ENCODE results near the gene MARCHF9. TPM values are rescaled to one million over a fixed set of nuclear protein-coding genes. Genes with fewer than 3 reads are reported as not detected.
A peak's percentile ranks its signal among the peaks of the same experiment; 100 is the strongest.
"Not testable (repeated sequence)": the region's sequence is repeated elsewhere in the genome, so short reads cannot be mapped to it uniquely, and the experiment has no call there.

MARCHF9 gene, protein sequence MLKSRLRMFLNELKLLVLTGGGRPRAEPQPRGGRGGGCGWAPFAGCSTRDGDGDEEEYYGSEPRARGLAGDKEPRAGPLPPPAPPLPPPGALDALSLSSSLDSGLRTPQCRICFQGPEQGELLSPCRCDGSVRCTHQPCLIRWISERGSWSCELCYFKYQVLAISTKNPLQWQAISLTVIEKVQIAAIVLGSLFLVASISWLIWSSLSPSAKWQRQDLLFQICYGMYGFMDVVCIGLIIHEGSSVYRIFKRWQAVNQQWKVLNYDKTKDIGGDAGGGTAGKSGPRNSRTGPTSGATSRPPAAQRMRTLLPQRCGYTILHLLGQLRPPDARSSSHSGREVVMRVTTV
- polyA plus RNA-seq, result 11.9 TPM

DNA sequence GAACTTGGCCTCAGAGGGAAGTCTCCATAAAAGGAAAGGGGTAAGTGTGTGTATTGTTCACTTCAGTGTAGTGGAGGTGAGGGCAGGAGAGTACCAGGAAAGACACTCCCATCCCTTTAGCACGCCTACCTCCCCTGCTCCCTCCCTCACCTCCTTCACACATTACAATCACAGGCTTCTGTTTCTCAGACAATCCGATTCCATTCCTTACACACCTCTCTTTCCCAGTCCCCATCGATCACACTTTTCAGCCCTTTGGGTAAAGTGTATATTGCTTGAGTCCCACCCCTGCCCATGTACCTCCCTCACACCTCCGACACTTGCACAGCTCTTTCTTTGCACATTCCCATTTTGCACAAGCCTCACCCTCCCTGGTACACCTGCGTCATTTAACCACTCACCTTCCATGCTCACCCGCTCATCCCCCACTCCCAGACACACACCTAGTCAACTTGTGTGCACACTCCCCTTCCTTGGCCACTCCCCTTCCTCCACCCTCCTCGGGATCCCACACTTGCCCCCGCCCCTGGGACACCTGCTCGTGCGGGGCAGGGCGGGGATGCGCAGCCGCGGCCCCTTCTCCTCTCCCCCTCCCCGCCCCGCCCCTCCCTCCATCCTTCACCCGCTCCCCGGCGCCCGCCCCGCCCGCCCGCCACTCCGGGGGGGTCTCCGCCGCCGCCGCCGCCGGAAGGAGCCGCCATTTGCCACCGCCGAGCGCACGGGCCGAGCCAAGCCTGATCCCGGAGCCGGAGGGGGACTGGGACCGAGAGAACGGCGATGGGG is at the start of gene MARCHF9:
Gene MARCHF9 (plus strand): TSS at position 693 of the 783 bp plus-strand sequence. CDS start 426 bp downstream, outside the sequence.
- Mint-ChIP-seq H3K36me3 (peaks cover 7% of the 10 kb centered on the region), H3K4me3 (peak within 1 kb of the TSS; percentile 91 to 98 (median 94)), H3K27ac (peak within 1 kb of the TSS; percentile 92 to 98 (median 93)), H3K9me3 (no peaks in the 10 kb centered on the region), H3K4me1 (peaks cover 27 to 50% (median 50%) of the 10 kb centered on the region in 3 donors), H3K27me3 (no peaks in the 10 kb centered on the region)

DNA sequence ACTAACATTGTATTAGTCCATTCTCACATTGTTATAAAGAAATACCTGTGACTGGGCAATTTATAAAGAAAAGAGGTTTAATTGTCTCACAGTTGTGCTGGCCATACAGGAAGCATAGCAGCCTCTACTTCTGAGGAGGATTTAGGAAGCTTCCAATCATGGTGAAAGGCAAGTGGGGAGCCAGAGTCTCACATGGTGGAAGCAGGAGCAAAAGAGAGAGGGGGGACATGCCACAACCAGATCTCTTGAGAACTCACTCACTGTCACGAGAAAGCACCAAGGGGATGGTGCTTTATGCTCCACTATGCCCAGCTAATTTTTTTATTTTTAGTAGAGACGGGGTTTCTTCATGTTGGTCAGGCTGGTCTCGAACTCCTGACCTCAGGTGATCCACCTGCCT is 47.7 kb upstream of the MARCHF9 start:
- Mint-ChIP-seq H3K27me3 (no peaks in the 10 kb centered on the region), H3K9me3 (peaks cover 0 to 8% (median 2%) of the 10 kb centered on the region in 3 donors), H3K4me3 (no peak overlapping the region), H3K4me1 (peaks cover 6 to 16% (median 9%) of the 10 kb centered on the region in 3 donors), H3K36me3 (peaks cover 19% of the 10 kb centered on the region), H3K27ac (no peak overlapping the region)

DNA sequence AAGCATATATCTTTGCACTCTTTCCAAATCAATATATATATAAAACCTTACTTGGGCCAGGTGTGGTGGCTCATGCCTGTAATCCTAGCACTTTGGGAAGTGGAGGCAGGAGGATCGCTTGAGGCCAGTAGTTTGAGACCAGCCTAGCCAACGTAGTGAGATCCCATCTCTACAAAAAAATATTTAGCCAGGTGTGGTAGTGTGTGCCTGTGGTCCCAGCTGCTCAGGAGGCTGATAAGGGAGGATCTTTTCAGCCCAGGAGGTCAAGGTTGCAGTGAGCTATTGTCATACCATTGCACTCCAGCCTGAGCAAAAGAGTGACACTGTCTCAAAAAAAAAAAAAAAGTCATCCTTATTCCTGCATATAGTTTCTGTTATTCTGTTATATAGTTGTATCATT is 46.6 kb upstream of the MARCHF9 start:
- Mint-ChIP-seq H3K36me3 (peaks cover 10% of the 10 kb centered on the region), H3K27me3 (no peaks in the 10 kb centered on the region)

DNA sequence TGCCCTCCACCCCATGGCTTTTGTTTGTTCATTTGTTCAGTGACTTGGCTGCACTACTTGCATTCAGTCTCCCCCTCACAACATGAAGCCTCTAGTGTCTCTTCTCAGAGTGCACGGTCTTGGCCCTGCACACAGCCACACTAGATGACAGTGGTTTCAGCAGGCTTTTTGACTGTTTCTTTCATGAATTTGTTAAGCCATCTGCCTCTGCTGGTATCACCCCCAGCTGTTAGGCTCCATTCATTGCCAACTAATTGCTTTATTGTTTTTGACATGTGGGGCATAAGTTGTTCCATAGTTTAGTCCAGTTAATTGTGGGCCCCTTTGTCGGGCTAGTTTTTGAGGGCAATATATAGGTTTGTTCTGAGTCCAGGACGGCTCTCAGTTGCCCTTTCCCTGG is 42.2 kb upstream of the MARCHF9 start:
- H3K4me3 Mint-ChIP-seq, result no peak overlapping the region
- H3K36me3 Mint-ChIP-seq, result peaks cover 7% of the 10 kb centered on the region
- H3K9me3 Mint-ChIP-seq, result no peaks in the 10 kb centered on the region
- H3K4me1 Mint-ChIP-seq, result peaks cover 9 to 17% (median 12%) of the 10 kb centered on the region in 3 donors
- H3K27ac Mint-ChIP-seq, result no peak overlapping the region
- H3K27me3 Mint-ChIP-seq, result no peaks in the 10 kb centered on the region

More for the DNA sequence above, 46.6 kb upstream of the MARCHF9 start:
- Mint-ChIP-seq H3K9me3 (peaks cover 0 to 3% (median 2%) of the 10 kb centered on the region in 3 donors), H3K27ac (no peak overlapping the region), H3K4me3 (peak overlapping the region in 1 of 4 donors; percentile 28), H3K4me1 (peaks cover 6 to 9% (median 9%) of the 10 kb centered on the region in 3 donors)

DNA sequence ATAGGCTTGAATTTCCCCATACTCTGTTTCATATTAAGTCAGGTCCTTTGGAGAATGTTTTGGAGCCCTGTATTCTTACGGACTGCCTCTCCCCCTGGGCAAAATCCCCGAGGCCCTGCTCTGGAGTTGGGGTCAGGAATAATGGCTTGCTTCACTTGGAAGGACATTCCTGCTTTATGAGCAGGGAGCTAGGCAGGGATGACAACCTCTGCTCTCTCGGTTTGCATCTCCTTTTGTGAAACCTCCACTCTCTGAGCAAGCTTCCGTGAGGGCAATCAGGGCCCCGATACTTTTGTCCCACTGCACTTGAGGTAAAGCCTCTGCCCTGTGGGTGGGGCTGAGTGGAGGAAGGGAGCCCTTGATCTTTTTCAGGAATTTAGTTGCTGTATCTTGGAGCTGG is 41.7 kb upstream of the MARCHF9 start:
- Mint-ChIP-seq H3K27ac (no peak overlapping the region), H3K36me3 (peaks cover 9% of the 10 kb centered on the region), H3K27me3 (no peaks in the 10 kb centered on the region), H3K4me3 (no peak overlapping the region), H3K4me1 (peaks cover 9 to 17% (median 12%) of the 10 kb centered on the region in 3 donors), H3K9me3 (no peaks in the 10 kb centered on the region)

DNA sequence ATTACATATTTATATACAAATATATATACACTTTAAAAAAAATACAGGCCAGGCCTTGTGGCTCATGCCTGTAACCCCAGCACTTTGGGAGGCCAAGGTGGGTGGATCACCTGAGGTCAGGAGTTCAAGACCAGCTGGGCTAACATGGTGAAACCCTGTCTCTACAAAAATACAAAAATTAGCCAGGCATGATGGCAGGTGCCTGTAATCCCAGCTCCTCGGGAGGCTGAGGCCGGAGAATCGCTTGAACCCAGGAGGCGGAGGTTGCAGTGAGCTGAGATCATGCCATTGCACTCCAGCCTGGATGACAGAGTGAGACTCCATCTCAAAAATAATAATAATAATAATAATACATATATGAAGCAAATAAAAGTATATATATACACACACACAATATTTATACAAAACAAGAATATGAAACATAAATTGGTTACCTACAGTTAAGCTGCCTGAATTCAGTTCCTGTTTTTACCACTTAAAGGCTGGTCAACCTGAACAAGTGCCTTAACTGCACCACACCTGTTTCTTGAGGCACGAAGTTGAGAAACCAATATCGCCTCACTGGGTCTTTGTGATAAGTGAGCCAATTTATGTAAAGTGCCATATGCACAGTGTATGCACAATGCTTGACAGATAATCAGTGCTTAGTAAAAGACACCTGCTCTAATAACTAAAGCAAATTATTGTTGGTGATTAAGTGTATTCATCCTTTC is 39.7 kb upstream of the MARCHF9 start:
- Mint-ChIP-seq H3K27ac (peak overlapping the region in 2 of 3 donors; percentile 39 to 76), H3K4me3 (peak overlapping the region in 2 of 4 donors; percentile 70 to 81), H3K4me1 (peaks cover 7 to 19% (median 8%) of the 10 kb centered on the region in 3 donors)
- H3K9me3 Mint-ChIP-seq, H3K36me3 Mint-ChIP-seq, H3K27me3 Mint-ChIP-seq: not testable (repeated sequence)

DNA sequence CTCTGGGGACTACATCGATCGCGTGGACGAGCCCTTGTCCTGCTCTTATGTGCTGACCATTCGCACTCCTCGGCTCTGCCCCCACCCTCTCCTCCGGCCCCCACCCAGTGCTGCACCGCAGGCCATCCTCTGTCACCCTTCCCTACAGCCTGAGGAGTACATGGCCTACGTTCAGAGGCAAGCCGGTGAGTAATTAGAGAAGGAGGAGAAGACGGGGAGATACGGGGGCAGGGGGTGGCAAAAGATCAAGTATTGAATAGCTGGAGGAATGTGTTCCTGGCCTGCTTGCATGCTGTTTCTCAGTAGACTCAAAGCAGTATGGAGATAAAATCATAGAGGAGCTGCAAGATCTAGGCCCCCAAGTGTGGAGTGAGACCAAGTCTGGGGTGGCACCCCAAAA is 39.1 kb upstream of the MARCHF9 start:
- H3K36me3 Mint-ChIP-seq, result peaks cover 7% of the 10 kb centered on the region

DNA sequence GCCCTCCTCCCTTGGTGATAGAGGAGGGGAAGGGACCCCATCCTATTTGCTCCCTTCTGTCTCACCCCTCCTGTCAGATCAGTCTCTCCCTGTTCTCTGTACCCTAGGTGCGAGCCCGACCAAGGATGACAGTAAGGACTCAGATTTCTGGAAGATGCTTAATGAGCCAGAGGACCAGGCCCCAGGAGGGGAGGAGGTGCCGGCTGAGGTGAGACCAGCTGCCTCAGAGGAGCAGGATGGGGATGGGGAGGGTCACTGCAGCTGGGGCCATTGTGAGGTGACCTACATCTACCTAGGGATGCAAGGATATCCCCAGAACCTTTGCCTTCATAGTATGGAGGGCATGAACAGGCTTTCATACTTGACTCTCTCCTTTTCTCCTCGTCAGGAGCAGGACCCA is 38.6 kb upstream of the MARCHF9 start:
- H3K27me3 Mint-ChIP-seq, result no peaks in the 10 kb centered on the region
- H3K4me3 Mint-ChIP-seq, result no peak overlapping the region
- no peaks in the 10 kb centered on the region for H3K9me3 Mint-ChIP-seq
- no peak overlapping the region for H3K27ac Mint-ChIP-seq
- peaks cover 5 to 17% (median 6%) of the 10 kb centered on the region in 3 donors for H3K4me1 Mint-ChIP-seq
- H3K36me3 Mint-ChIP-seq, result peaks cover 7% of the 10 kb centered on the region

More for the DNA sequence above, 39.1 kb upstream of the MARCHF9 start:
- H3K27ac Mint-ChIP-seq, result peak overlapping the region in 2 of 3 donors; percentile 39 to 76
- H3K4me1 Mint-ChIP-seq, result peaks cover 5 to 17% (median 6%) of the 10 kb centered on the region in 3 donors
- no peaks in the 10 kb centered on the region for H3K27me3 Mint-ChIP-seq
- no peaks in the 10 kb centered on the region for H3K9me3 Mint-ChIP-seq
- peak overlapping the region in 2 of 4 donors; percentile 70 to 81 for H3K4me3 Mint-ChIP-seq

DNA sequence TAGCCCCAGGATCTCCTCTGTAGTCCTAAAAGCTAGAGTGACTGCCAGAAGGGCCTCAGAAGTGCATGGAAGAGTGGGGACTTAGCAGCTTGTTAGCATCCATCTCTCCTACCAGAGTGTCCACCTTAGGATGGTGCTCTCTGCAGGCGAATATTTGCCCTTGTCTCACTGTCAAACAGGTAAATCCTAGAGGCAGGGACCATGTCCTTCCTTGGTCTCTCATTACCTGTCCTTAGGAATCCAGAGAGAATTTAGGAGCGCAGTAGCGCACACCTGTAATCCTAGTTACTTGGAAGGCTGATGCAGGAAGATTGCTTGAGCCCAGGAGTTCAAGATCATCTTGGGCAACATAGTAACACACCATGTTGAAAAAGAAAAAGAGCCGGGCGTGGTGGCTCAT is 37.8 kb upstream of the MARCHF9 start:
- no peak overlapping the region for H3K4me3 Mint-ChIP-seq
- H3K27ac Mint-ChIP-seq, result no peak overlapping the region
- peaks cover 5 to 14% (median 6%) of the 10 kb centered on the region in 3 donors for H3K4me1 Mint-ChIP-seq
- no peaks in the 10 kb centered on the region for H3K27me3 Mint-ChIP-seq
- peaks cover 9% of the 10 kb centered on the region for H3K36me3 Mint-ChIP-seq
- no peaks in the 10 kb centered on the region for H3K9me3 Mint-ChIP-seq

DNA sequence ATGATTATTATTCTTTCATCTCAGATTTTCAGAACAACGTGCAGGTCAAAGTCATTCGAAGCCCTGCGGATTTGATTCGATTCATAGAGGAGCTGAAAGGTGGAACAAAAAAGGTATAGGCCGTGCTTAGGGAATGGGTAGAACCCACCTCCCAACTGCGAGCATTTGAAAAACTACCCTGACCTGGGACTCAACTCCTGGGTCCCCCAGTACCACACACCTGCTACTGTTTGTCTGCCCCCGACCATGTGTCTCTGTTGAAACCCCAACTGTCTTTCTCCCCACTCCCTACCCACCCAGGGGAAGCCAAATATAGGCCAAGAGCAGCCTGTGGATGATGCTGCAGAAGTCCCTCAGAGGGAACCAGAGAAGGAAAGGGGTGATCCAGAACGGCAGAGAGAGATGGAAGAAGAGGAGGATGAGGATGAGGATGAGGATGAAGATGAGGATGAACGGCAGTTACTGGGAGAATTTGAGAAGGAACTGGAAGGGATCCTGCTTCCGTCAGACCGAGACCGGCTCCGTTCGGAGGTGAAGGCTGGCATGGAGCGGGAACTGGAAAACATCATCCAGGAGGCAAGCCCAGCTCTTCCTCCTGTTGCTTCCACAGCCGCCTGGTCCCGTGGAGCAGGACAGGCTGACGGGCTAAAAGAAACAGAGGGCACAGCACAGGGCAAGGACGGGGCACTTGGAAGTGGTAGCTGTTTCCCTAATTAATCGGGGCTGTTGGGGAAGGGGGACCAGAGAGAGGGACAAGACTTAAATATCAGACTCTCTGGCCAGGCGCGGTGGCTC is 36.9 kb upstream of the MARCHF9 start:
- Mint-ChIP-seq H3K27ac (peak overlapping the region in 1 of 3 donors; percentile 48), H3K36me3 (peaks cover 9% of the 10 kb centered on the region), H3K4me3 (no peak overlapping the region), H3K27me3 (no peaks in the 10 kb centered on the region), H3K9me3 (no peaks in the 10 kb centered on the region), H3K4me1 (peaks cover 5 to 14% (median 11%) of the 10 kb centered on the region in 3 donors)

DNA sequence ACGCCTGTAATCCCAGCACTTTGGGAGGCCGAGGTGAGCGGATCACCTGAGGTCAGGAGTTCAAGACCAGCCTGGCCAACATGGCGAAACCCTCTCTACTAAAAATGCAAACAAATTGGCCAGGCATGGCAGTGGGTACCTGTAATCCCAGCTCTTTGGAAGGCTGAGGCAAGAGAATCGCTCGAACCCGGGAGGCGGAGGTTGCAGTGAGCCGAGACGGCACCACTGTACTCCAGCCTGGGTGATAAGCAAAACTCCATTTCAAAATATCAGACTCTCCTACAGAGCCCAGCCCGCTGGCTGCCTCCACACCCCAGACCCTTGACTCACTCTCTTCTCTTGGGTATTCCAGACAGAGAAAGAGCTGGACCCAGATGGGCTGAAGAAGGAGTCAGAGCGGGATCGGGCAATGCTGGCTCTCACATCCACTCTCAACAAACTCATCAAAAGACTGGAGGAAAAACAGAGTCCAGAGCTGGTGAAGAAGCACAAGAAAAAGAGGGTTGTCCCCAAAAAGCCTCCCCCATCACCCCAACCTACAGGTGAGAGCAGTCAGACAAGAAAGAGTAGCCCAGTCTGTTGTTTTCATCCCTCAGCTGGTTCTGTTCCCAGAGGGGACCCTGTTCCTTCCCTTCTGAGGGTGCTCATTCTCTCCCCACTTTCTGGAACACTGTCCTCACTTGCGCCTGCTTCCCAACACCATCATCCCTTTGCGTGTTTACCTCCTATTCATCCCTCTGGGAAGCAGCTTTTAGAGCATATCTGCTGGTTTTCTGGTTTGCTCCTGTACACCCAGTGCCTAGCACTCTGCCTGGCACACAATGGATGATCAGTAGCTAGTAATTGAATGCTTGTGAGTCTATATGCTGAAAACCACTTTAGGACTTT is 36.0 kb upstream of the MARCHF9 start:
- Mint-ChIP-seq H3K27ac (peak overlapping the region in 1 of 3 donors; percentile 82), H3K4me1 (peaks cover 7 to 15% (median 14%) of the 10 kb centered on the region in 3 donors), H3K36me3 (peaks cover 9% of the 10 kb centered on the region), H3K4me3 (no peak overlapping the region), H3K27me3 (no peaks in the 10 kb centered on the region), H3K9me3 (no peaks in the 10 kb centered on the region)

DNA sequence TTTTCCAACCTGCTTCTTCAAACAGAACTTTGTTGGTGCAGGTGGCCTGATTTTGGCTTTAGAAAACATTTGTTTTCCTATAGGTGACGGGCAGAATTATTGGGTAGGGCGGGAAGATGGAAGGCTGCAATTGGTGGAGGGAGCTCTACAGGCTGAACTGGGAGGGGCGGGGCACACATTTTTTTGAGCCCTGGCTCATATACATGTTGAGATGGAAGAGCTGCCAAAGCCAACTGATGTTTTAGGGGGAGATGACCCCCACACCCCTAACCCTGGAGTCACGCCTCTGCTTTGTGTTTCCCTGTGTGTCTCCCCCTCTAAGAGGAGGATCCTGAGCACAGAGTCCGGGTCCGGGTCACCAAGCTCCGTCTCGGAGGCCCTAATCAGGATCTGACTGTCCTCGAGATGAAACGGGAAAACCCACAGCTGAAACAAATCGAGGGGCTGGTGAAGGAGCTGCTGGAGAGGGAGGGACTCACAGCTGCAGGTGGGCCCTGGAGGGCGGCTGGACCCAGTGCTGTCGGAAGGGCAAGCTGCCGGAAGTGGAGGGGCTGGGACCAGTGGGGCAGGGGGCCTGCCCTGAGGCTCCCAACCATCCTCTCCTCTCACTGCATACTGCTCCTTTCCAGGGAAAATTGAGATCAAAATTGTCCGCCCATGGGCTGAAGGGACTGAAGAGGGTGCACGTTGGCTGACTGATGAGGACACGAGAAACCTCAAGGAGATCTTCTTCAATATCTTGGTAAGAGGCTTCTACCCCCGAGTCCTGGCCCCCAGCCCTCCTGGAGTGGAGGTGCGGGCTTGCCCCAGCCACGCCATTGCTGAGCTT is 34.9 kb upstream of the MARCHF9 start:
- H3K4me3 Mint-ChIP-seq, result no peak overlapping the region
- H3K4me1 Mint-ChIP-seq, result peaks cover 11 to 20% (median 19%) of the 10 kb centered on the region in 3 donors
- H3K9me3 Mint-ChIP-seq, result no peaks in the 10 kb centered on the region
- H3K36me3 Mint-ChIP-seq, result peaks cover 9% of the 10 kb centered on the region
- peak overlapping the region in 2 of 3 donors; percentile 2 to 63 for H3K27ac Mint-ChIP-seq
- H3K27me3 Mint-ChIP-seq, result no peaks in the 10 kb centered on the region
